ENCODE measurements around the gene TWNK.
"Not testable (repeated sequence)": the region's sequence is repeated elsewhere in the genome, so short reads cannot be mapped to it uniquely, and the experiment has no call there.

TWNK gene

GRCh38 chr10:101032637-101033224 is 45.4 kb downstream of the TWNK start:
- H3K9me3 ChIP-seq: no peaks in the 10 kb centered on the region
- H3K36me3 ChIP-seq: no peaks in the 10 kb centered on the region
- H3K27me3 ChIP-seq: peaks cover 95% of the 10 kb centered on the region
- peak overlapping the region; percentile 72 to 90 for H3K4me3 ChIP-seq (ENCODE audit: low read depth in 1 of 2, low read length in 1 of 2)
- TF ChIP-seq CTCF (IDR thresholded peaks at IDR 0.05): no peak
- peak overlapping the region; percentile 76 for H3K27ac ChIP-seq
- H3K4me1 ChIP-seq (ENCODE audit: control insufficient read depth in 1 of 2, insufficient read depth in 1 of 2, low read depth in 1 of 2, low read length in 1 of 2): peaks cover 15 to 19% of the 10 kb centered on the region in 2 experiments

GRCh38 chr10:101033276-101033675 is 45.9 kb downstream of the TWNK start:
- Histone ChIP-seq H3K27me3 (peaks cover 93% of the 10 kb centered on the region), H3K4me3 (ENCODE audit: low read depth in 1 of 2, low read length in 1 of 2) (no peak overlapping the region), H3K4me1 (ENCODE audit: control insufficient read depth in 1 of 2, insufficient read depth in 1 of 2, low read depth in 1 of 2, low read length in 1 of 2) (peaks cover 15 to 19% of the 10 kb centered on the region in 2 experiments), H3K36me3 (no peaks in the 10 kb centered on the region), H3K27ac (no peak overlapping the region), H3K9me3 (no peaks in the 10 kb centered on the region)
- TF ChIP-seq CTCF (IDR thresholded peaks at IDR 0.05): no peak

- Histone ChIP-seq H3K4me1 (ENCODE audit: control insufficient read depth in 1 of 2, insufficient read depth in 1 of 2, low read depth in 1 of 2, low read length in 1 of 2) (peaks cover 15 to 19% of the 10 kb centered on the region in 2 experiments), H3K27me3 (peaks cover 90% of the 10 kb centered on the region)
- not testable (repeated sequence) for H3K9me3 ChIP-seq; H3K36me3 ChIP-seq; H3K27ac ChIP-seq; H3K4me3 ChIP-seq (ENCODE audit: low read depth in 1 of 2, low read length in 1 of 2)
Measured at GRCh38 chr10:101034404-101034803, 47.1 kb downstream of the TWNK start.

GRCh38 chr10:101035314-101035713 is 48.0 kb downstream of the TWNK start:
- TF ChIP-seq CTCF (IDR thresholded peaks at IDR 0.05): no peak

GRCh38 chr10:101035916-101036702 is 48.8 kb downstream of the TWNK start:
- TF ChIP-seq CTCF (IDR thresholded peaks at IDR 0.05): no peak
- Histone ChIP-seq H3K36me3 (no peaks in the 10 kb centered on the region), H3K4me3 (ENCODE audit: low read depth in 1 of 2, low read length in 1 of 2) (no peak overlapping the region), H3K27me3 (peaks cover 83% of the 10 kb centered on the region), H3K9me3 (no peaks in the 10 kb centered on the region), H3K27ac (no peak overlapping the region), H3K4me1 (ENCODE audit: control insufficient read depth in 1 of 2, insufficient read depth in 1 of 2, low read depth in 1 of 2, low read length in 1 of 2) (peaks cover 6 to 14% of the 10 kb centered on the region in 2 experiments)

More at GRCh38 chr10:101035314-101035713, 48.0 kb downstream of the TWNK start:
- Histone ChIP-seq H3K4me3 (ENCODE audit: low read depth in 1 of 2, low read length in 1 of 2) (no peak overlapping the region), H3K27me3 (peaks cover 90% of the 10 kb centered on the region), H3K36me3 (no peaks in the 10 kb centered on the region), H3K27ac (no peak overlapping the region), H3K9me3 (no peaks in the 10 kb centered on the region), H3K4me1 (ENCODE audit: control insufficient read depth in 1 of 2, insufficient read depth in 1 of 2, low read depth in 1 of 2, low read length in 1 of 2) (peaks cover 14 to 19% of the 10 kb centered on the region in 2 experiments)

GRCh38 chr10:101036726-101037125 is 49.4 kb downstream of the TWNK start:
- H3K36me3 ChIP-seq: no peaks in the 10 kb centered on the region

More at GRCh38 chr10:101036726-101037125, 49.4 kb downstream of the TWNK start:
- H3K9me3 ChIP-seq: no peaks in the 10 kb centered on the region
- no peak overlapping the region for H3K4me3 ChIP-seq (ENCODE audit: low read depth in 1 of 2, low read length in 1 of 2)
- no peak for TF ChIP-seq CTCF (IDR thresholded peaks at IDR 0.05)
- no peak overlapping the region for H3K27ac ChIP-seq
- peaks cover 6 to 8% of the 10 kb centered on the region in 2 experiments for H3K4me1 ChIP-seq (ENCODE audit: control insufficient read depth in 1 of 2, insufficient read depth in 1 of 2, low read depth in 1 of 2, low read length in 1 of 2)
- peaks cover 77% of the 10 kb centered on the region for H3K27me3 ChIP-seq

Measured in neutrophil (primary cell).